OCI-LY3 (cell line): ENCODE results near the gene XRCC2.

Experiments used
- CTCF ChIP-seq: fragments of 200-600, 300-600 bp; sonication (generic); IDR thresholded peaks from 2 replicates; pipeline ENCODE4 v1.5.1; 2014; ENCODE audit warnings: antibody characterized with exemption, low read length, low read depth
- EZH2phosphoT487 ChIP-seq: fragments of 200-600 bp; shearing (Covaris generic); IDR thresholded peaks from 2 replicates; pipeline ENCODE4 v1.6.1; 2018; ENCODE audit warnings: antibody characterized with exemption, mixed run types, low read depth

GRCh38 chr7:152636441-152636840, 39.5 kb downstream of the XRCC2 start:
- no peak for TF ChIP-seq CTCF
- no peak for TF ChIP-seq EZH2phosphoT487
